Hypothalamus (tissue), 51 donors: ENCODE data around the gene SF3B2.
"Not testable (repeated sequence)": the region's sequence is repeated elsewhere in the genome, so short reads cannot be mapped to it uniquely, and the experiment has no call there.

Experiments
- DNase-seq, 51 donors: peaks; one replicate each; lab custom pipeline; 2025; lab: John Stamatoyannopoulos, UW

The SF3B2 gene

DNA sequence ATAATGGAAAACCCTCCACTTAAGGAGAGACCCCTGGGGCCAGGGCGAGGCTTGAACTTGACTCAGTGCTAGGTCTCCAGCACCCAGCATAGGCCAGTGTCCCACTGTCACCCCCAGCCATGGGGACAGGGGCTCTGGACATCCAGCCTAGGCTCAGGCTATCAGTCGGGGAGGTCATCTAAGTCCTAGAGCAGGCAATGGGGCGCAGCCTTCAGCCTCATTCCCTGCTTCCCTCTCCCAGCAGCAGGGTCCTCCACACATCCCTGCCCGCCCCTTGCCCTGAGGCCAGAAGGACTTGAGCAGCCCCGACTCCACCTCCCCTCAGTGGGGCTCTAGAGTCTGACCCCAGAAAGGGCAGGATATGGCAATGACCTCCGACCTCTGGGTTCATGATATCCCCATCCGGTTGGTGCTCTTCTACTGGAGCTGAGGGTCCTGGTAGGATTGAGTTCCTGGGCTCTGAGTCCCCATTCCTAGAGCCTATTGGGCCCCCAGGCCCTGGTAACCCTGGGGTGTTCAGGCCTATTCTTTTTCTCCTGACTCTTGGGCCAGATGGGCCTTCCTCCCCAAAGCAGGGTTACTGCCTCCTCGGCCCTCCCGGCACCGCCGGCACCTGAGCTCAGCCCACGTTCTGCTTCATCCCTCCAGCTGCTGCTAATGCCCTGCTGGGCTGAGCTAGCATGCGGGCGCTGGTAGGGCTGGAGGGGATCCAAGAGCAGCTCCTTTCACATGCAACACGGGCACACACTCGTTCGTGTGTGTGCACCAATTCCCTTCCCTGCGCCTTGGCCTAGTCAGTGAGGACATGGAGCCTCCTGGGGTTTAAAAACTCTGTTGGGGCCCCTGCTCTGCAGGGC is 36.0 kb upstream of the SF3B2 start:
- no peak for DNase-seq

DNA sequence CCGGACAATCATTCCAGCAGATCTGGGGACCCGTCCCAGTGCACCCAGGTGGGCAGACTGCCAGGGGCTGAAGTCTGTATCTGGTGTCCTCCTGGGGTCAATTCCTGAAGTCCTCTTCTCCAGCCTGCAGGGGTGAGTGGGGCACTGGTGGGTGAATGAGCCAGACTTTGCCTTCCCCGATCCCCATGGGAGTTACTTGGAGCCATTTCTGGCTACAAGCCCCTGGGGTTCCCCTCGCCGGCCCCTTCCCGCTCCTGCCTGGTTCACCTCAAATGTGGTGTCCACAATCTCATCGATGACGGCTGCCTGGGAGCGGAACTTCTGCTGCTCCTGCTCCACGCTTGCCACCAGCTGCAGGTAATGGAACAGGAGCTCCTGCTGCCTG is 35.4 kb upstream of the SF3B2 start:
- DNase-seq, result no peak

DNA sequence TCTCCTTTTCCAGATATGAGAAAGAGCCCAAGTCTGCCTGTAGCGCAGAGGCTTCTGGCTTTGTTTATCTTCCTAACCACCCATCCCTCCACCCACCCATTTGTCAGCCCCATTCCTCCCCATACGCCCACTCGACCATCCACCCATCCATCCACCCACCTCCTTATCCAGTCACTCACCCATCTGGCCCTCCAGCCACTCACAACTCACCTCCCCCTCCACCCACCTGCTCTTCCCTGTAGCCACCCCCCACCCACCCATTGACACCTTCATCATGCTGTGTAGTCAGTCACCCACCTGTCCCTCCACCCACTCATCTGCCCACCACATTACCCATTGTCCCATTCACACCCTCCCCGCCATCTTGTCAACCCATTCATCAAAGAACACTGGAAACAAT is 34.8 kb upstream of the SF3B2 start:
- no peak for DNase-seq

DNA sequence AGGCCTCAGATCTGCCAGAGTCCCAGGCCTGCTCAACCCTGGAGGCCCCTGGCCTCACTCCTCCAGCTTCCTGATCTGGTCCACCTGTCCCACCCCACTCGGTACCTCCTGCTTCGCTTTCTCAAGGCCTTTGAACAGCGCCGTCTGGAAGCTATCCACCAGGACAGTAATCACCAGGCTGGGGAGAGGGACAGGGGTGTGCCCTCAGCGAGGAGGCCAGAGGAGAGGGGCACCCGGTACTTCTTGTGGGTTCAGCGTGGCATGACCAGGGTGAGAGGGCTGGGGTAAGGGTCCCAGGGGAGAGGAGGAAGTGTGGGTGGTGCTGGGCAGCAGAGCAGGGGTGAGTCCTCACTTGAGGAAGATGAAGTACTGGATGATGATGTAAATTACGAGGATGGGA is 32.0 kb upstream of the SF3B2 start:
- no peak for DNase-seq

DNA sequence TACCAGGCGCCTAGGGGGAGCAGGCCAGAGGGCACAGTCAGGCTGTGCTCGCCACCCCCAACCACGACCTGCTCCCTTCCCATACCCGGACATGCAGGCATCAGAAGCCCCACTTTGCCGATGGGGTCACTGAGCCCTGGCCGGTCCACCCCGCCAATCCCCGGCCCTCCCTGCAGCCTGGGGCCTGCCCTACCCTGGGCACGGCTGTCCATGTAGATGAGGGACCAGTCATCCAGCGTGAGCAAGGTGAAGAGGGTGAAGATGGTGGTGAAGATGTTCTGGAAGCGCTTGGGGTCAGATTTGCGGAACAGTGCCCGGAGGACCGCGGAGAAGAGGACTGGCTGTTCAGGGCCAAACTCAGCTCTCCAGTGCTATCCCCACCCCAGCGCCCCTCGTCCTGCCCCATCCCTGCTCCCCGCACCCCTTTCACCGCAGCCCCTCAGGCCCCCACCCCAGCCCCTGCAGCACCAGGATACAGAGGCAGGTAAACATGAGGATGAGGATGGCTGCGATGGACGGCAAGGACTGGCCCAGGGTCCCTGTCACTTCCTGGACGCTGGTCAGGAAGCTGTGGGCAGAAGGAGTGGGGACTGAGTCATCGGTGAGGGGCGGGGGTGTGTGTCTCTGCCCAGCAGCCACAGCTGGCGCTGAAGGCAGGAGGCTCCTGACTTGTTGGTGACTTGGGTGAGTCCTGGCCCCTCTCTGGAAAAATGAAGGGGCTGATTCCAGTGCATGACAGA is 31.4 kb upstream of the SF3B2 start:
- peak in 1 of 51 donors; percentile 3 for DNase-seq

DNA sequence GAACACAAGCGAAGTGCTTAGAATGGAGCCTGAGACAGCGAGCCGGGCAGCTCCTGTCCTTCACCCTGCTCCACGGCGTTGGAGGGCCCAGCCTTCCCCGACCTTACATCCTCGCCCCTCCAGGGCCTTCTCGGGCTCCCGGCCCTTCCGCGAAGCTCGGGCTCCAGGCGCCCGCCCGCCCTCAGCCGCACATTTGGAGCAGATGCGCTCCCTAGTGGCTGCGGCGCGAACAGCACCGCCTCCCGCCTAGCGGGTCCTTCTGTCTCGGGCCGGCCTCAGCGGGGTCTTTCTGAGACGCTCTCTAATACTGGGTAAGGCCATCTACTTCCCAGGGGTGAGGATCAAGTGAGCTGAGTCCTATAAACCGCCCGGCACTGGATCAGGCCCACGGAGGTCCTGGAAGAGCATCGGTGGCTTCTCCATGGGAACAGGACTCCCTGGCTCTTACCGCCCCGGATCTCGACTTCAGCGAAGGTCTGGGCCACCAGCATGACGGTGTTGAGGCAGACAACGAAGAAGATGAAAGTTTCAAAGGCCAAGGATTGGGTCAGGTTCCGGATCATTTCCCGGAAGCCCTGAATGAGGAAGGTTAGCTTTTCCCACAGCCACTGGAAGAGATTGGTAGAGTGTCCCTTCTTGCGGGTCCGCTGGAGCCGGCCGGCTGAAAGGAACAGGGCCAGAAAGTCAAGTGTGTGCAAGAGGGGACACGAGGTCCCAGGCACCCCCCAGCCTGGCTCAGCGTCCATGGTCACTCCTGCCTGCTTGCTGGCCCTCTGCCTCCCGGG is 29.6 kb upstream of the SF3B2 start:
- DNase-seq, result peak in 39 of 51 donors; percentile 5 to 76 (median 31)

DNA sequence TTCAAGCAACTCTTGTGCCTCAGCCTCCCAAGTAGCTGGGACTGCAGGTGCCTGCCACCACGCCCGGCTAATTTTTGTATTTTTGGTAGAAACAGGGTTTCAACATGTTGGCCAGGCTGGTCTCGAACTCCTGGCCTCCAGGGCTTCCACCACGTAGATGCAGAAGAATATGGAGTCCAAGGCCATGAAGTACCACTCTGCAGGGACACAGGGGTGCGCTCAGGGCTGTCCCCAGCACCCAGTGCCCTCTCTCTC is 29.1 kb upstream of the SF3B2 start:
- DNase-seq, result not testable (repeated sequence)

DNA sequence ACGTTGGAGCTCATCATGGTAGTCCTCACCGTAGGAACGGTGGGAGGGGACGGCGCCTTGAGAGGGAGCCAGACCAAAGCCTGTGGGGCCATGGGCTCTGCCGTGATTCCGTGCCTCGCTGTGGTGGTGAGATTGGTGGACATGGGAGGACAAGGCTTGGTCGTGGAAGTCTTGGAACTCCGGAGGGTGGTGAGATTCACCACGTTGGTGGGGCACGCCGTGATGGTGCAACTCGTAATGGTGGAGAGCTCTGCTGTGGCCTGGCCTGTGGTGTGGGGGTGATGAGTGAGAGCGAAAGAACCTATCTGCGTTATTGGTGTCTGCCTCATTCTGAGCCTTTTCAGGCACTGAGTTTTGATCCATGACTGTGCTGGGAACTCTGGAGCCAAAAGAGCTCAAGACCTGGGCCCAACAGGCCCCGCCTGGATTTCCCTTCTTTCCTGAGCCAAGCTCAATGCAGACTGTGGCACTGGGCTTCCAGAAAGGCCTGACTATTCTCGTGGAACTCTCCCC is 26.1 kb upstream of the SF3B2 start, which contains the start of gene CATSPER1:
CATSPER1 (minus strand) TSS at position 463 of the 513 bp plus-strand sequence; CDS start at position 363, 100 bp downstream.
- DNase-seq, result no peak

DNA sequence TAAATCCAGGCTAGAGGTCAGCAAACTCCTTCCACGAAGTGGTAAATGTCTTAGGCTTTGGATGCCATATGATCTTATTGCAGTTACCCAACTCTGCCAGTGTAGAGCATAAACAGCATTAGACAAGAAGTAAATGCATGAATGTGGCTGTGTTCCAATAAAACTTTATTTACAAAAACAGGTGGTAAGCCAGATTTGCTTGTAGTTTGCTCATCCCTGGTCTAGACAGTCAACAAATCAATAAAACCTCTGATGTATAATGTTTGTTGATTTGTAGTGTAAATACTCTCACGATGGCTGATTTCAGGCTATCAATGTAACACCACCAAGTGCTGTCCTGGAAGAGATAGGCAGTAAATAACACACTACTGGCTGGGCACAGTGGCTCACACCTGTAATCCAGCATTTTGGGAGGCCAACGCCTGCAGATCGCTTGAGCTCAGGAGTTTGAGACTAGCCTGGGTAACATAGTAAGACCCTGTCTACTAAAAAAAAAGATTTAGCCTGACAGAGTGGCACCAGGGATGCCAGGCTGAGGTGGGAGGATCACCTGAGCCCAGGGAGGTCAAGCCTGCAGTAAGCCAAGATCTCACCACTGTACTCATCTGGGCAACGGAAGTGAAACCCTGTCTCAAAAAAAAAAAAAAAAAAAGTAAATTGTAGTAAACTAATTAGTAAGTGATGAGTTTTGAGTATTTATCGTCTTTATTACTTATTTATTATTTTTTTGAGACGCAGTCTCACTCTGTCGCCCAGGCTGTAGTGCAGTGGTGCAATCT is 19.0 kb upstream of the SF3B2 start:
- DNase-seq, result no peak

DNA sequence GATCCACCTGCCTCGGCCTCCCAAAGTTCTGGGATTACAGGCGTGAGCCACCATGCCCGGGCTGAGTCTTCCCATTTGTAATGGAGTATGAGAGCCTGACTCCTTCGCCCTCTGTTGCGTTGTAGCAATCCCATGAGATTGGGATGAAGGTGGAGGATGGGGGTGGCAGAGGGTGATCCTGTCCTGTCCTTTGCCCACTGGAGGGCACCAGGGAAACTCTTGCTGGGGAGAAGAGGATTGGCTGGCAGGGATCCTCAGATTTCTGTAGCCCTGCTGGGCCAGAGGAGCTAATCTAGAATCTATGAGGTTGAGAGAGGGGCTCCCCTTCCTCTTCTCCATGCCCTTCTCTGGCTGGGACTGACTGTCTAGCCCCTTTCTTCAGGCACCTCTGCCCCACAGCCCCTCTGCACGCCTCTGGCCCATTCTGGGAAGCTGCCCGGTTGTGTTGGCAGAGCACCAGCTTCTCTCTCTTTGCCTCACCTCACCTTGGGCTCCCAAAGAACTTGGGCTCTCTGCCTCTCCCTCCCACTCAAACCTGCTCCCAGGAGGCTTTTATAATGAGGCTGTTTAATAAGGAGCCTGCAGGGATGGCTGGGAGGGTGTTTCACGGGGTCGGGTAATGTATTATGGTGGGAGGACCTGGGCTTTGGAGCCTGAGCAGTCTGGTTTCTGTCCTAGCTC is 16.4 kb upstream of the SF3B2 start:
- DNase-seq, result no peak

DNA sequence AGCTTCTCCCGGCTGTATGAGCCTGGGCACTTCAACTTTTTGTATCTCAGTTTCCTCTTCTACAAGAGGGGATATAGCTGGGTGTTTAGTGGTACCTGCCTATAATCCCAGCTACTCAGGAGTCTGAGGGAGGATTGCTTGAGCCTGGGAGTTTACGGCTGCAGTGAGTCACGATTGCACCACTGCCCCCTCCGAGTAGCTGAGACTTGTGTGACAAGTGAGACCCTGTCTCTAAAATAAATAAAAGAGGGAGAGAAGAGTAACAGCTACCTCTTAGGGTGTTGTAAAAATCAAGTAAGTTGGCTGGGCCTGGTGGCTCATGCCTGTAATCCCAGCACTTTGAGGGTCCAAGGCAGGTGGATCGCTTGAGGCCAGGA is 15.8 kb upstream of the SF3B2 start:
- no peak for DNase-seq

DNA sequence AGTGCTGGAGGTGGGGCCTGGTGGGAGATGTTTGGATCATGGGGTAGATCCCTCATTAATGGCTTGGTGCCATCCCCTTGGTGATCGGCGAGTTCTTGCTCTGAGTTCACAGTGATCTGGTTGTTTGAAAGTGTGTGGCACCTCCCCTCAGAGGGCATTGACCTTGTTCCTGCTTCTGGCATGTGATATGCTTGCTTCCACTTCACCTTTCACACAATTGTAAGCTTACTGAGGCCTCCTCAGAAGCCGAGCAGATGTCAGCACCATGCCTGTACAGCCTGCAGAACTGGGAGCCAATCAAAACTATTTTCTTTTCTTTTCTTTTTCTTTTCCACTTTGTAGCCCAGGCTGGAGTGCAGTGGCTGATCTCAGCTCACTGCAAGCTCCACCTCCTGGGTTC is 14.8 kb upstream of the SF3B2 start:
- DNase-seq, result no peak

DNA sequence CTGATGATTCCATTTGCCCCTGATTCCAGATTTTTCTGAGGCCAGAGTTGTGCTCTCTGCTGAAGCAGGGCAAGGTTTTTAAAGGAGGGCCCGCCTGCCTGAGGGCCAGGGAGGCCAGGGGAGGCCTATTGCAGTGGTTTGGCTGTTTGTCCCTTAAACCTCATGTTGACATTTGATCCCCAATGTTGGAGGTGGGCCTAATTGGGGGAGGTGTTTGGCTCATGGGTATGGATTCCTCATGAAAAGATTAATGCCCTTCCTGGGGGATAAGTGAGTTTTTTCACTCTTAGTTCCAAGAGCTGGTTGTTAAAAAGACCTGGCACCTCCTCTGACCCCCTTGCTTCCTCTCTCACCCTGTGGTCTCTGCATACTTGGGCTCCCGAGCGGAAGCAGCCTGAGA is 12.4 kb upstream of the SF3B2 start:
- DNase-seq, result no peak

DNA sequence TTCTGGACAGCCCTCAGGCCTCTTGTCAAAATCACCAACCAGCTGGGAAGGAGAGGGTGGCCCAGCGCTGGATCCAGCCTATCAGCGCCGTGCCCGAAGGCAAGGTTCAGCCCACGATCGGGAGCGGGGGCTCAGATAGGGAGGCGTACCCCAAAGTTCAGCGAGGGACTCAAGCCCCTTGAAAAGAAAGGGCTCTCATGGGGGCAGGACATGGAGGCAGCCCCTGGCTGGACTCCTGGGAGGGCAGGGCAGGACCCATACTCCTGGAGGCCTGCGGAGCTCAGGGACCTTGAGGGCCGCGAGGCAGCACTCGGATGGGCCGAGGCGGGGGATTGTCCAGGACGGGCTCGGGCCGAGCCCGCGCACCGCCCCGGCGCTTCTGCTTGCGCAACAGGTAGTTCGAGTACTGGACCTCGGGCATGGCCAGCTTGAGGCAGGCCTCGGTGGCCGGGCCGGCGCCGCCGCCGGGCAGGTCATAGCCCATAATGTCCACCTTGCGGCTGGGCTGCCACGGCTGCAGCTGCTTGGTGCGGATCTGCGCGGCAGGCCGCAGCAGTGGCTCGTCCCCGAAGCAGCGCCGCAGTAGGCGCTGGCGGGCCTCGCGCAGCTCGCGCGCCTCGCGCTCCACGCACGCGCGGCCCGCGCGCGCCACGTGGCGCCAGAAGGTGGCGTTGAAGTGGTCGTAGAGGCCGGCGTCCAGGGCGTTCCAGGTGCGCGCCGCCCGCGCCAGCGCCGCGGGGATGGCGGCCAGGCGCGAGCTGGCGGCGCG is 9.8 kb upstream of the SF3B2 start:
- DNase-seq, result no peak

DNA sequence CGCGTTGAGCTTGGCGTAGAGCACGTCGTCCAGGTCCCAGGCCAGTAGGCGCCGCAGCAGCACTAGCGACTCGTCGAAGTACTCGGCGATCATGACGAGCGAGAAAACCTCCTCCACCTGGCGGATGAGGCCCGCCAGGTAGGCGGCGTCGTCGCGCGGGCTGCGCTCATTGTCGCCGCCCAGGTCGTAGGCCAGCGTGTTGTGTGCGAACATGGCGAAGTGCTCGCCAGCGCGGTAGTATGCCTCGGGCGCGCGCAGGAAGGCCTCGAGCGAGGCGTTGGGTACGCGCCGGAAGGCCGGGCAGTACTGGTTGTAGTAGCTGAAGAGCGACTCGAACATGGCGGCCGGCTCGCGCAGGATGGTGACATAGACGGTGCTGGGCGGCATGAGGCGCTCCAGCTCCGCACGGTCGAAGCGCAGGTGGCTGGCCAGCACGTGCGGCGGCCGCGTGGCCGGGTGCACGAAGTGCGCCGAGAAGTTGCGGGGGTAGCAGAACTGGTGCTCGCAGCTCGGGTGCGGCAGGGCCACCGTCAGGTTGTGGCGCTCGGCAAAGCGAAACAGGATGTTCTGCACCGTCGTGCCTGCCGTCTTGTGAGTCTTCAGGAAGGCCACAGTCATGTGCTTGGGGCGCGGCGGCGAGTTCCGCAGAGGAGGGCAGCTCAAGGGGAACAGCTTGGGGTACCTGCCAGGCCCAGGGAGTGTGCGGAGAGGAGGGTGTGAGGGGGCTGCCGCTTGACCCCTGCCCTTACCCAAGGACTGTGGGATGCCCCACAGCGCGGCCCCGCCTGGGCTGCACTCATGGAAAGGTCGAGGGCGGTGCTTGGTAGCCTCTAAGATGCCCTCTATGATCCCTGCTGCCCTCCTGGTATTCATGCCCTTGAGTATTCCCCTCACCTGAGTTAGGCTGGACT is 8.9 kb upstream of the SF3B2 start:
- no peak for DNase-seq

DNA sequence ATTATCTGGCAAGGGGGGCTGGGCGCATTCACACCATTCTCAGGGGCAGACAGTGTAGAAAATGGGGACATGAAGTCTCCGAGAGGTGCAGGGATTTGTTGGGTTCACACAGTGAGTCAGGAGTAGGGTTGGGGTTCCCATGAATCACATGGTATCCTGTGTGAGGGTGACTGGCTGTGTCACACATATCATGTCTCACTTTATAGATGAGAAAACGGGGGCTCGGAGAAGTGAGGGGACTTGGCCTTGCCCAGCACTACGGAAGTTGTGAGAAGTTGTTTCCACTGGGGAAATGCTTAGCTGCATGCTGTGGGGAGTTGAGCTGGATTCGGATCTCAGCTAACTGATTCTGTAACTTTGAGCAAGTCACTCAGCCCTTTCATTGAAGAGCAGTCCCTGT is 7.4 kb upstream of the SF3B2 start:
- DNase-seq, result no peak

DNA sequence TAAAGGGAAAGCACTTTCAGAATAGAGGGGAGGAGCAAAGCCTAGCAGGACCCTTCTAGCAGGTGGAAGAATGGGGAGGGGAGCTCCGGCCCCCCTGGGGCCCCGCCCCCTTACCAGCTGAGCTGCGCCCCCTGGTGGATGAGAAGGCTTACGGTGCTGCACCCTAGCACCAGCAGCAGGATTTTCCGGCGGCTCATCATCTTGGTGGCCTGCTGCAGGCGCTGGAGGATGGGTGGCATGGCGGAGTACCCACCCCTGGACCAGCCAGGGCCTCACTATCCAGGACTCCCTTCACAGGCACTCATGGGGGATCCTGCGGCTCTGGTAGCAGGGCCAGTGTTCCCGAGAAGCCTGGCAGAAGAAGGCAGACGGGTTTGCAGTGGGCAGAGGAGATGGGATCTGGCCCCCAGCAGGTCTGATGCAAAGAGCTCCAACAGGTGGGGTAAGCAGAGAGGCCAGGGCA is 7.0 kb upstream of the SF3B2 start:
- peak in 49 of 51 donors; percentile 14 to 83 (median 58) for DNase-seq

DNA sequence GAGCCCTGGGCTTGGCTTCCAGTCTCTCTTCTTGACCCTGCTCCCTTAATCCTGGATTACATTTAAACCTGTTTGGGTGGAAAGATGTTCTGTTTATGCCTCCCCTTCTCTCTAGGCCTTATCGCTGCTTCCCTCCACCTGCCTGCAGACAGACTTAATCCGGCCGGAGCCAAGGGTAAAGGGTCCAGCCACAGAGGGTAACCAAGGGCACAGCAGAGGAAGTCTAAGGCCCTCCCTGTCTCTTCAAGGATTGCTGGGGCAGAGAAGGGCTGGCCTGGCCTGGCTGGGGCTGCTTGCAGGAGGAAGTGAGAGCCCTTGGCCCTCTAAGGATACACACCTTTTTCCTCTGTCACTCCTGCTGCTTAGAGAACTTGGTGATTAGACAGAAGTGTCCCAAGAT is 5.3 kb upstream of the SF3B2 start:
- DNase-seq, result no peak
